GM18873 (cell line): ENCODE measurements around the gene EFL1.

Source experiments
- ATAC-seq: cut with Tn5 transposase; IDR thresholded peaks from one replicate; pipeline ENCODE4 v1.9.1; 2021; ENCODE audit warnings: mild to moderate bottlenecking, moderate library complexity, moderate number of reproducible peaks; ENCODE audit not compliant: unreplicated experiment, low FRiP score

Gene EFL1

GRCh38 chr15:82093325-82093724, 169.2 kb downstream of the EFL1 start:
- no peak for ATAC-seq

- ATAC-seq: no peak
These were observed 170.8 kb downstream of the EFL1 start for GRCh38 chr15:82091636-82092140.

GRCh38 chr15:82086243-82086995, 176.1 kb downstream of the EFL1 start:
- ATAC-seq: no peak

GRCh38 chr15:82081914-82082762, 180.4 kb downstream of the EFL1 start:
- no peak for ATAC-seq

GRCh38 chr15:82080774-82081173, 181.8 kb downstream of the EFL1 start:
- no peak for ATAC-seq
